Left lung (tissue), 10 donors: ENCODE data around the gene OXLD1. TPM values are rescaled to one million over a fixed set of nuclear protein-coding genes. Genes with fewer than 3 reads are reported as not detected.
A peak's percentile ranks its signal among the peaks of the same experiment; 100 is the strongest.

ENCODE experiments used
- ATAC-seq: fragments of 200-7000 bp; cut with Tn5 transposase; one replicate; pipeline ENCODE4 v1.9.1; 2020; ENCODE audit warnings: moderate library complexity
- DNase-seq, 4 donors: peaks; one replicate each; pipeline ENCODE4 v3.0.0-alpha.2; 2013 to 2020
- H3K27ac ChIP-seq, 2 donors: fragments of 200-600 bp; sonication (generic) in 1 of 2; one replicate each; pipeline versions ENCODE4 v1.5.0 to v1.8.0; 2020 to 2021
- H3K27me3 ChIP-seq, 2 donors: fragments of 200-600 bp; sonication (generic) in 1 of 2; one replicate each; pipeline versions ENCODE4 v1.5.0 to v1.8.0; 2020 to 2021
- H3K36me3 ChIP-seq, 2 donors: fragments of 200-600 bp; sonication (generic) in 1 of 2; one replicate each; pipeline versions ENCODE4 v1.5.0 to v1.8.0; 2020 to 2021
- H3K4me1 ChIP-seq, 2 donors: fragments of 200-600 bp; one replicate each; pipeline ENCODE4 v1.8.0; 2021
- H3K4me3 ChIP-seq, 2 donors: fragments of 200-600 bp; sonication (generic) in 1 of 2; one replicate each; pipeline versions ENCODE4 v1.5.0 to v1.8.0; 2020 to 2021; ENCODE audit warnings: mild to moderate bottlenecking in 1 of 2
- H3K9me3 ChIP-seq, 2 donors: fragments of 200-600 bp; sonication (generic) in 1 of 2; one replicate each; pipeline versions ENCODE4 v1.5.0 to v1.8.0; 2020 to 2021
- intact Hi-C, 2 donors: fragments of 100-400 bp; cut with DNase I; formaldehyde crosslinking; loops; one replicate each; pipeline versions ENCODE4 v1.11.2 to v1.14.2; 2022
- polyA plus RNA-seq, 6 donors: library from polyadenylated mRNA; unstranded; fragments of 120-200 nt; gene quantifications; one replicate each; pipeline ENCODE4 v1.2.1, GENCODE V29; 2013; ENCODE audit not compliant: insufficient read length in 6 of 6
- total RNA-seq, 2 donors: library from RNA; stranded (reverse); fragmentation: NEBNext Ultra II Directional; extraction: Animal tissue kit (Norgen Biotek cat#: 25700); gene quantifications; one replicate each; pipeline ENCODE4 v1.2.1, GENCODE V29; 2021
- TF ChIP-seq, protein P1 (sequence below), 2 donors: fragments of 200-600 bp; sonication (generic) in 1 of 2; IDR thresholded peaks; one replicate each; pipeline versions ENCODE4 v1.5.0 to v1.8.0; 2021; ENCODE audit warnings: antibody characterized with exemption in 2 of 2
- donor health status: DM: no; HTN: yes; CAD: no.
- donor health status: DM: no; HTN: no; CAD: no.

Gene OXLD1
- total and polyA plus RNA-seq, 8 donors: 8.9 to 33.8 (median 13.9) TPM

DNA sequence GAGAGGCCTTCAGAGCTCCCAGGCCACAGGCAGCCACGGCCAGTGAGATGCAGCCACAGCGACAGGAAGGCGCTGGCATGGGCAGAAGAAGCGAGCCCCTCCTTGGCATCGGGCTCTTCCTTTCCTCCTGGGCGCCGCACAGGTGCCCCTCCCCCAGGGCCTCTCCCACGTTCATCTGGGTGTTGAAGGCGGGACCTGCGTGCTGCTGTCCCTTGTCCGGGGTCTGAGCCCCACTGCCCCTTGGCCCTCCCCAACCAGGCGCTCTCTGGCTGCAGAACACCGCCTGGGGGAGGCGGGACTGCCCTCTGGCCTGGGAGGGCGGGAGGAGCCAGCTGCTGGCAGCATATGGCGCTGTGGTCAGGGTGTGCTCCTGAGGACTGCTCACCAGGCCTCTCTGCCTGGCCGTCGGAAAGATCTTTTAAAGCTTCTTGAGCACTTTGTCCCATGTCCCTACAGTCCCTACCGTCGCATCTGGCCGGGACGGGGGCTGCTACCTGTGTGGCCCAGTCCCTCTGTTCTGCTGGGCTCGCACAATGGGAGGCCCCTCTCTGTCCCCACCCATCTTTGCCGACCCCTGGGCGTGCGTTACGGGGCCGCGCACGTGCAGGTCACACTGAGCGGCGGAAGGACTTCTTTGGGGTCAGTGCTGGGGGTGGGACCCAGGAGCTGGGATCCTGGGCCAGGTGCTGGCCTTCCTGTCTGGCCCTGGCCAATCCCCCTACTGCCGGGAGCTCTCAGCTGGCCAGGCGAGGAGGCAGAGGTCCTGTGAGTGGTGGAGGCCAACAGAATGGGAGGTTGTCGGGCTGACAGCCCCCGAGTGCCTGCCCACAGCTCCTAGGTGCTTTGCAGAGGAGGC lies 47.4 kb upstream of the OXLD1 start:
- TF ChIP-seq, protein P1, sequence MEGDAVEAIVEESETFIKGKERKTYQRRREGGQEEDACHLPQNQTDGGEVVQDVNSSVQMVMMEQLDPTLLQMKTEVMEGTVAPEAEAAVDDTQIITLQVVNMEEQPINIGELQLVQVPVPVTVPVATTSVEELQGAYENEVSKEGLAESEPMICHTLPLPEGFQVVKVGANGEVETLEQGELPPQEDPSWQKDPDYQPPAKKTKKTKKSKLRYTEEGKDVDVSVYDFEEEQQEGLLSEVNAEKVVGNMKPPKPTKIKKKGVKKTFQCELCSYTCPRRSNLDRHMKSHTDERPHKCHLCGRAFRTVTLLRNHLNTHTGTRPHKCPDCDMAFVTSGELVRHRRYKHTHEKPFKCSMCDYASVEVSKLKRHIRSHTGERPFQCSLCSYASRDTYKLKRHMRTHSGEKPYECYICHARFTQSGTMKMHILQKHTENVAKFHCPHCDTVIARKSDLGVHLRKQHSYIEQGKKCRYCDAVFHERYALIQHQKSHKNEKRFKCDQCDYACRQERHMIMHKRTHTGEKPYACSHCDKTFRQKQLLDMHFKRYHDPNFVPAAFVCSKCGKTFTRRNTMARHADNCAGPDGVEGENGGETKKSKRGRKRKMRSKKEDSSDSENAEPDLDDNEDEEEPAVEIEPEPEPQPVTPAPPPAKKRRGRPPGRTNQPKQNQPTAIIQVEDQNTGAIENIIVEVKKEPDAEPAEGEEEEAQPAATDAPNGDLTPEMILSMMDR (IDR thresholded peaks at IDR 0.05): no peak
- Histone ChIP-seq H3K27me3 (no peaks in the 10 kb centered on the region), H3K9me3 (no peaks in the 10 kb centered on the region), H3K4me3 (peak overlapping the region in 1 of 2 donors; percentile 83), H3K4me1 (peaks cover 23 to 42% of the 10 kb centered on the region in 2 donors), H3K36me3 (peaks cover 0 to 18% of the 10 kb centered on the region in 2 donors), H3K27ac (no peak overlapping the region)
- DNase-seq: no peak
- ATAC-seq: no peak
- intact Hi-C loops: no loop called here

DNA sequence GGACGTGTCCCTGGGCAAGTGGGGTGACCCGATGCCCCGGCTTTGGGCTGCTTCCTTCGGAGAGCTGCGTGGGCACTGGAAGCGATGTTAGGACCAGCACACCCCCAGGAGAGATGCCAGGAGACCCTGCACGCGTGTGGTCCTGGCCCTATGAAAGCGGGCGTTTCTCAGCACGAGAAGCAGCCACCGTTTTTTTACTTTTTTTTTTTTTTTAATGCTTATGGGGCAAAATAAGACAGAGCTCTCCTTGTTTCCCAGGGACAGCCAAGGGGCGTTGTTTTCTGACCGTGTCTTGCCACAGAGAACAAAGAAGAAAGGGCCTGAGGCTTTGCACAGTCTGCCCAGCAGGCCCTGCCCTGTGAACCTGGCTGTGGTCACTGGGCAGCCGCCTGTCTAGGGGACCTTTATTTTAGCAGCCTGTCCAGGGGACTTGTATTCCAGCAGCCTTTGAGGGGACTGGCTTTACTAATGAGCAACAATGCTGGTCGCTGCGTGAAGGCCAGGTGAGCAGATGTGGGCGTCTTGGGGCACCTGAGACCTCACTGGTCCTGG lies 46.7 kb upstream of the OXLD1 start:
- DNase-seq: no peak
- H3K4me3 ChIP-seq: peak overlapping the region; percentile 83 to 85
- no peak for ATAC-seq
- TF ChIP-seq, protein P1 (IDR thresholded peaks at IDR 0.05): no peak
- H3K36me3 ChIP-seq: peaks cover 0 to 20% of the 10 kb centered on the region in 2 donors
- H3K4me1 ChIP-seq: peaks cover 23 to 42% of the 10 kb centered on the region in 2 donors
- intact Hi-C loops: no loop called here
- H3K9me3 ChIP-seq: no peaks in the 10 kb centered on the region
- H3K27ac ChIP-seq: no peak overlapping the region
- no peaks in the 10 kb centered on the region for H3K27me3 ChIP-seq

DNA sequence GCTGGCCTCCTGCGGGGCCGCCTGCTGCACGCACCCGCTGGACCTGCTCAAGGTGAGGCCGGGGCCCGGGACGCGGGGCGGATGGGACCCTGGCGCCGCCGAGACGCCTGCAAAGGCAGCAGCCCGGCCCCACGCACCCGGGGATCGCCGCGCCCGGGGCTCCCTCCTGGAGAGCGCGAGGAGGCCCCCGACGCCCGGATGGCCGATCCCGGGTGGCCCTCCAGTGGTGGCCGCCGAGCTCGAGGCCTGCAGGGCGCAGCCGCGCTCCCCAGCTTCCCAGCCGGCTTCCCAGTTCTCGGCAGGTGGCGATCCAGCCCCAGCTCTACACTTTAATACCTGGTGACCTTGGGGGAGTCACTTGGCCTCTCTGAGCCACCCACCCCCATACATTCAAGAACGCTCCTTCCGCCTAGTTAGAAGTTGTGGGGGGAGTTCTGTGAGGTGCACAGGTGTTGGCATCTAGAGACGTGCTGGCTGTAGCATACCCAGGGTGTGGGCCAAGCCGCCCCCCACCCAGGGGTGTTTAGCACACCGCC lies 46.1 kb upstream of the OXLD1 start:
- ATAC-seq (peak; percentile 25), DNase-seq (peak in 1 of 4 donors; percentile 87)
- H3K4me1 ChIP-seq: peaks cover 23 to 42% of the 10 kb centered on the region in 2 donors
- H3K36me3 ChIP-seq: peaks cover 0 to 20% of the 10 kb centered on the region in 2 donors
- no peaks in the 10 kb centered on the region for H3K27me3 ChIP-seq
- H3K4me3 ChIP-seq: peak overlapping the region; percentile 83 to 85
- intact Hi-C loops: no loop called here
- H3K9me3 ChIP-seq: no peaks in the 10 kb centered on the region
- TF ChIP-seq, protein P1 (IDR thresholded peaks at IDR 0.05): no peak
- H3K27ac ChIP-seq: no peak overlapping the region

DNA sequence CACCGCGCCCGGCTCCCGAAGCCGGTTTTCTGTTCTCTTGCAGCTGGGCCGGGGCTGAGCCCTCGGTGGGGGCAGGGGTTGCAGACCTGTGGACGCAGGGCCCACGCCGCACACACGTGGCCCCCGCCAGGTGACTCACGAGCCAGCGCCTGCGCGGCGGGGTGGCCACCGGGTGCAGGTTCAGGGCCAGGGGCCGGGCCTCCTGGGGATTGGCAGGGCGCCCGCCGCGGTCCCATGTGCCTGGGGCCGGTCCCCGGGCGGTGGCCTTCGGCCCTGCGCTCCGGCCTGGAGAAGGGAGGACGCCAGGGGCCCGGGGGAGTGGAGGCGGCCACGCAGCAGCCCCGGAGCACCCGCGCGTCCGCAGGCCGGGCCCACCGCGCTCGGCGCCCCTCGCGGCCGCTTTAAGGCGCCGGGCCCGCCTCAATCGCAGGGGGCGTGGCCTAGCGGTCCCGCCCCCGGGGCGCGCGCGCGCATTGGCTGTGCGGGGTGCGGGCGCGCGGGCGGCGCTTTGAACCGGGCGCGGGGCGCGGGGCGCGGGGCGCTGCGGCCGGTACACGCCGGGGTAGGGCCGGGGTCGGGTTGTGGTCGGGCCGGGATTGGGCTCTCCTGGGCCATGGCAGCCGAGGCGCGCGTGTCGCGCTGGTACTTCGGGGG lies 45.5 kb upstream of the OXLD1 start, which contains the start of gene SLC25A10:
Gene SLC25A10 (plus strand): TSS at position 471 of the 654 bp plus-strand sequence. CDS start 143 bp downstream, at position 614.
- Histone ChIP-seq H3K36me3 (peaks cover 0 to 20% of the 10 kb centered on the region in 2 donors), H3K4me3 (peak within 1 kb of the TSS; percentile 83 to 85), H3K4me1 (peaks cover 23 to 42% of the 10 kb centered on the region in 2 donors), H3K9me3 (no peaks in the 10 kb centered on the region), H3K27ac (peak within 1 kb of the TSS in 1 of 2 donors; percentile 71), H3K27me3 (no peaks in the 10 kb centered on the region)
- ATAC-seq: peak; percentile 87
- DNase-seq: peak; percentile 74 to 93 (median 80)
- intact Hi-C loops: no loop called here
- TF ChIP-seq, protein P1 (IDR thresholded peaks at IDR 0.05): peak in 1 of 2 donors; percentile 29
